Measurements from ENCODE around the gene FOXP1.

- TF ChIP-seq CTCF (optimal IDR thresholded peaks at IDR 0.05 in 1 of 3, IDR thresholded peaks at IDR 0.05 in 1 of 3, conservative IDR thresholded peaks at IDR 0.05 in 1 of 3; ENCODE audit: extremely low read depth in 1 of 3, insufficient read depth in 2 of 3, low read length in 3 of 3) (no peak), EZH2 (IDR thresholded peaks at IDR 0.05; ENCODE audit: low read length) (no peak)
Observed at GRCh38 chr3:71066356-71066755, 517.2 kb downstream of the FOXP1 start.

All from keratinocyte (primary cell).